K562 (cell line): ENCODE data around the gene EPHA10. TPM values are rescaled to one million over a fixed set of nuclear protein-coding genes. Genes with fewer than 3 reads are reported as not detected.

Experiments
- BRD4 ChIP-seq: fragments of 200-600 bp; sonication (generic); IDR thresholded peaks from 2 replicates; pipeline ENCODE4 v1.6.1; 2017; ENCODE audit warnings: inconsistent platforms
- E2F1 ChIP-seq: sonication (generic); formaldehyde crosslinking; IDR thresholded peaks from 2 replicates; pipeline ENCODE4 v1.8.1; 2023; ENCODE audit warnings: mild to moderate bottlenecking, missing genetic modification reagents, moderate library complexity
- MEIS2 ChIP-seq: fragments of 450-650 bp; IDR thresholded peaks from 2 replicates; pipeline ENCODE4 v1.6.1; 2014; ENCODE audit warnings: mild to moderate bottlenecking; ENCODE audit not compliant: partially characterized antibody
- RNF2 ChIP-seq: sonication (generic); IDR thresholded peaks from 2 replicates; pipeline ENCODE4 v1.6.1; 2016
- TAF15 ChIP-seq: fragments of 200-400 bp; formaldehyde crosslinking; IDR thresholded peaks from 2 replicates; pipeline ENCODE4 v1.6.1; 2017; ENCODE audit warnings: mild to moderate bottlenecking, low read depth, low read length, moderate library complexity
- ZNF592 ChIP-seq: fragments of 450-650 bp; IDR thresholded peaks from 2 replicates; pipeline ENCODE4 v1.6.1; 2017; ENCODE audit warnings: antibody characterized with exemption, mild to moderate bottlenecking
- polyA plus RNA-seq, 8 experiments: library from polyadenylated mRNA; depleted of rRNA in 4 of 8; stranded (reverse) in 5 of 8; unstranded in 3 of 8; fragments of >200 nt; fragmentation: Nextera tagmentation in 2 of 8; fragmentation: Illumina TruSeq in 1 of 8; extraction: Ambion mirVana in 2 of 8; extraction: Trizol in 1 of 8; gene quantifications; 2 replicates each; pipeline versions ENCODE4 v1.2.1 to v1.2.3, GENCODE V29; 2011 to 2014; ENCODE audit warnings: inconsistent platforms in 1 of 8, missing spikeins in 1 of 8
- total RNA-seq, 7 experiments: library from RNA; depleted of rRNA in 6 of 7; stranded (reverse); fragments of >200 nt in 6 of 7; fragmentation: Illumina TruSeq in 2 of 7; extraction: Trizol in 2 of 7; gene quantifications; 2 replicates each; pipeline versions ENCODE4 v1.2.1 to v1.2.3, GENCODE V29; 2011 to 2021; ENCODE audit warnings: low replicate concordance in 1 of 7
- TF ChIP-seq, protein P1 (sequence below): fragments of 250-450 bp; sonication (Bioruptor Pico); IDR thresholded peaks from 2 replicates; pipeline ENCODE4 v1.5.1; 2021; ENCODE audit warnings: mild to moderate bottlenecking

Gene EPHA10
- total and polyA plus RNA-seq, 9 of the 15 experiments (the other 6 are each of a cell fraction or from before 2014, with no cell fraction given) = 0.03 TPM; not detected in 8

DNA sequence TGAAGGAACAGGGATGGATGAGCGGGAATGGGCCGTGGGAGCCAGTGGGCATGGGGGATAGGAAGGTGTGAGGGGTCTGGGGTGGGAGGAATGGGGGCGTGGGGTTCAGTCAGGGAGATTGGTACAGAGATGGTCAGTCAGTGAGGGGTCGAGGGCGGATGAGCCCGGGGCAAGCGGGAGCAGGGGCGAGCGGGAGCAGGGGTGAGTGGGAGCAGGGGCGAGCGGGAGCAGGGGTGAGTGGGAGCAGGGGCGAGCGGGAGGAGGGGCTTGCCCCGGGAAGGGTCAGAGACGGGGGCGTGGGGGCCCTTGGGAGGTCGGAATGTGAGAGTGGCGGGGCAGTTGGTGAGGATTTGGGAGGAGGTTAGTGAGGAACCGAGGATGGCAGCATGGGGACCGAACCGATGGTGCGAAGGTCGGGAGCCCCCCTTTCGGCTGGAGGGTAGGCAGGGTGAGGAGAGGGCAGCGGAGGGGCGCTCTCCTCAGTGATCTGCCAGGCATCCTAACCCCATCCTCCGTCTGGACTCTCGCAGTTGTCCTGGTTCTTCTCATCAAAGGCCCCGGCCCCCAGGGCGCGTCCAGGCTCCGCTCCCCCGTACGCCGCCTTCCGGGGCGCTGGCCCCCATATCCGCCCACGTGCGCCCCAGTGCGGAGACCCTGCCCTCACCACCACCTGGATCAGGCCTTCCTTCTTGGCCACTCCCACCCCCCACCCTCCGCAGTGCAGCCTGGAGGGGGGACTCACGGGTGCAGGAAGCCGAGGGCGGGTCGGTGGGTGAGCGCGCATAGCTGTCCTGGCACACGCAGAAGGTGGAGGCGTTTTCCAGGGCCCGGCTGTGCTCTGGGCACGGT lies 11.2 kb downstream of the EPHA10 start (continued):
- TF ChIP-seq ZNF592 = no peak
- no peak for TF ChIP-seq TAF15
- no peak for TF ChIP-seq RNF2
- no peak for TF ChIP-seq E2F1 (CRISPR knock-in tag)
- no peak for TF ChIP-seq BRD4
- no peak for TF ChIP-seq MEIS2
- TF ChIP-seq, protein P1, sequence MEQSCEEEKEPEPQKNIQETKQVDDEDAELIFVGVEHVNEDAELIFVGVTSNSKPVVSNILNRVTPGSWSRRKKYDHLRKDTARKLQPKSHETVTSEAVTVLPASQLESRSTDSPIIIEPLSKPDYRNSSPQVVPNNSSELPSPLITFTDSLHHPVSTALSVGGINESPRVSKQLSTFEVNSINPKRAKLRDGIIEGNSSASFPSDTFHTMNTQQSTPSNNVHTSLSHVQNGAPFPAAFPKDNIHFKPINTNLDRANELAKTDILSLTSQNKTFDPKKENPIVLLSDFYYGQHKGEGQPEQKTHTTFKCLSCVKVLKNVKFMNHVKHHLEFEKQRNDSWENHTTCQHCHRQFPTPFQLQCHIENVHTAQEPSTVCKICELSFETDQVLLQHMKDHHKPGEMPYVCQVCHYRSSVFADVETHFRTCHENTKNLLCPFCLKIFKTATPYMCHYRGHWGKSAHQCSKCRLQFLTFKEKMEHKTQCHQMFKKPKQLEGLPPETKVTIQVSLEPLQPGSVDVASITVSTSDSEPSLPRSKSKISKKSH = no peak
